GM11168 (cell line): ENCODE data around the gene EPHA6.

ENCODE experiments used
- in situ Hi-C: fragments of 300-500 bp; cut with MboI; formaldehyde crosslinking; loops from one replicate; pipeline ENCODE4 v1.12.0; 2022; ENCODE audit warnings: low sequenced_read_pairs; ENCODE audit not compliant: unreplicated experiment

EPHA6 gene

DNA sequence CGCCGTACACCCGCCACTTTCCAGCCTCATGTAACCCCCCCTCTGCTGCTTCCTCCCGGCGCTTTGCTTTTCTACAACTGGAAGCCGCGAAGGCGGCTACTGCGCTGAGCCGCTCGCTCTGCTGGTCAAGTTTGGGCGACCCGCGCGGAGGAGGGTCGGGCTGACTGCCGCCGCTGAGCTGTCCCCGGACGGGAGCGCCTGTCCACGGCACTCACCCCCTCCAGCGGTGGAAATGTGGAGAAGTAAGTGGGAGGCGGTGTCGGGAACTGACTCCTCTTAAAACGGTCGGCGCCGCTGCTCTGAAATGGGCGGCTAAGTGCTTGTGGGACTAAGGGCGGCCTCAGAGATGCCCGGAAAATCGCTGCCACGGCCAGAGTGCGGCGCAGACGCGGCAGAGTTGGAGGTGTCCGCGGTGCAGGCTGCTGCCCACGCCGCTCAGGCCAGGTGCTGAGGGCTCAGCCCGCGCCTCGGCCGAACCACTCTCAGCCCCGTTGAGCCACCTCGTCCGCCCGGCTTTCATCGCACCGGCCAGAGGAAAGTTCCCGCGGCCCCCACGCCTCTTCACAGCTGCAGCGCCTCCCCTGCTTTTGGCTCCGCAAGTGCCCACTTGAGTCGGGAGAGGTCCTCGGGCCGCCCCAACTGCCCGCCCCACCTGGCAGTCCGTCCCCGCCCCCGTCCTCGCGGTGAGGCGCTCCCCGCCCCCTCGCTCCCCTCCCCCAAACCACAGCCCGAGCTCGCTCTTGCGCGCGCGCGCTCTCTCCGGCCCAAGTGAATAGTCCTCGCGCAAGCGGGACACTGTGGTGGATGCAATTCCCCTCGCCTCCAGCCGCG, at the start of gene EPHA6:
Gene EPHA6, plus strand, starts transcription at position 775 of the 831 bp plus-strand sequence.
- in situ Hi-C loops, result no loop called here

DNA sequence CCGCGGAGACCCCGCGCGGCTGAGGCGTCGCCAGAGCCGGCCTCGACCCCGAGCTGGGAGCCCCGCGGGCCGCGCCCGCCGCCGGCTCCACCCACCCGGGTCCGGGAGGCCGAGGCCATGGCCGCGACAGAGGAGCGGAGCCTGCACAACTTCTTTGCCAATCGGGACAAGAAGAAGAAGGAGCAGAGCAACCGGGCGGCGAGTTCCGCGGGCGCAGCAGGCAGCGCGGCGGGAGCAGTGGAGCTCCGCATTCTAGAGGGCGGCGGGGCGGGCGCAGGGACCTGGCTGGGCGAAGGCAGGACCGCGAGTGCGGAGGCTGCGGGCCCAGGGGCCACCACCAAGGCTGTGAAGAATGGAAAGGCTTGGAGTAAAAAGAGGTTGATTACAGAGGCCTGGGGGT, 37.6 kb upstream of the EPHA6 start:
- in situ Hi-C loops, result no loop called here

DNA sequence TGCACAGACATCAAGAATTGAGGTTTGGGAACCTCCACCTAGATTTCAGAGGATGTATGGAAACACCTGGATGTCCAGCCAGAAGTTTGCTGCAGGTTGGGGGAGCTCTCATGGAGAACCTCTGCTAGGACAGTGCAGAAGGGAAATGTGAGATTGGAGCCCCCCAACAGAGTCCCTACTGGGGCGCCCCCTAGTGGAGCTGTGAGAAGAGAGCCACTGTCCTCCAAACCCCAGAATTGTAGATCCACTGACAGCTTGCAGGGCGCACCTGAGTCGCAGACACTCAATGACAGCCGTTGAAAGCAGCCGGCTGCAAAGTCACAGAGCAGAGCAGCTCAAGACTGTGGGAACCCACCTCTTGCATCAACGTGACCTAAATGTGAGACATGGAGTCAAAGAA, 34.6 kb upstream of the EPHA6 start:
- in situ Hi-C loops, result no loop called here

DNA sequence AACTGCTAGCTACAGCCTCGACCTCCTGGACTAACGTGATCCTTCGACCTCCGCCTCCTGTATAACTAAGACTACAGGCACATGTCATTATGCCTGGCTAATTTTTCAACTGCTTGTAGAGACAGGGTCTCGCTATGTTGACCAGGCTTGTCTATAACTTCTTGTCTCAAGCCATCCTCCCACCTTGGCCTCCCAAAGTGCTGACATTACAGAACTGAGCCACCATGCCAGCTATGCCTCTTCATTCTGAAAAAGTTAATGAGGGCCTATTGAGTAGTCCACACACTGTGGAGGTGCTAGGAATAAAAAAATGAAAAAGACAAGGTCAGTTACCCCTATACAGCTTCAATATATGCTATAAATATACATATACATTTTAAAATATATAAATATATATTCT, 18.3 kb upstream of the EPHA6 start:
- in situ Hi-C loops, result no loop called here

DNA sequence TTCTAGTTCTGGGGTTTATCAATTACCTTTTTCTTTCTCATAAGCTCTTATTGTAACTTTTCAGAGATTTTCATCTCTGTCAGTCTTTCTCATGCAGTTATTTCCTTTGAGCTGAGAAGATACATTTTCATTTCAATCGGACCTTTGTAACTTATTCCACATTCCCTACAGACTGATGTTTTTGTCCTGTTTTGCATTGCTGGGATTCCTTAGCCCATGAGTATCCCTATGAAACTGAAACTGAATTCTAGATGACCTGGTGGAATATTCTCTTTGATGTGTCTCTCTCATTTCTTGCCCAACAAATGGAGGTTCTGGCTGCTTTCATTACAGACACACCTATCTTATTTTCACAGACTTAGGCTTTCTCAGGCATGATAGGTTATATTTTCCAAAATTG, 10.5 kb upstream of the EPHA6 start:
- in situ Hi-C loops, result no loop called here

DNA sequence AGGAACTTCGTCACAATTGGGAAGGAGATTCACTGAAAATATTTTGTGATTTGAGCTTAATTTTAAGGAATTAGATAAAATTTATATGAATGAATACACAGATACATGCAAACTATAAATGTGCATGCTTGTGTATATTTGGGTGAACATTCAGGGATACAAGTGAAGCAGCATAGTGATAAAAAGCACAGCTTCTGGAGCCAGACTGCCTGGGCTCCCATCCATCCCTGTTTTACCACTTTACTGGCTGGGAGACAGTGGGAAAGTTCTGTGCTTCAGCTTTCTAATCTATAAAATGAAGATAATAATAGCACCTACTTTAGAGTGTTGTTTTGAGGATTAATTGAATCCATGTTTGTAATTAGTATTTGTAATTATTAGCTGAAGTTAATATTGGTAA, 8.1 kb upstream of the EPHA6 start:
- in situ Hi-C loops, result no loop called here

DNA sequence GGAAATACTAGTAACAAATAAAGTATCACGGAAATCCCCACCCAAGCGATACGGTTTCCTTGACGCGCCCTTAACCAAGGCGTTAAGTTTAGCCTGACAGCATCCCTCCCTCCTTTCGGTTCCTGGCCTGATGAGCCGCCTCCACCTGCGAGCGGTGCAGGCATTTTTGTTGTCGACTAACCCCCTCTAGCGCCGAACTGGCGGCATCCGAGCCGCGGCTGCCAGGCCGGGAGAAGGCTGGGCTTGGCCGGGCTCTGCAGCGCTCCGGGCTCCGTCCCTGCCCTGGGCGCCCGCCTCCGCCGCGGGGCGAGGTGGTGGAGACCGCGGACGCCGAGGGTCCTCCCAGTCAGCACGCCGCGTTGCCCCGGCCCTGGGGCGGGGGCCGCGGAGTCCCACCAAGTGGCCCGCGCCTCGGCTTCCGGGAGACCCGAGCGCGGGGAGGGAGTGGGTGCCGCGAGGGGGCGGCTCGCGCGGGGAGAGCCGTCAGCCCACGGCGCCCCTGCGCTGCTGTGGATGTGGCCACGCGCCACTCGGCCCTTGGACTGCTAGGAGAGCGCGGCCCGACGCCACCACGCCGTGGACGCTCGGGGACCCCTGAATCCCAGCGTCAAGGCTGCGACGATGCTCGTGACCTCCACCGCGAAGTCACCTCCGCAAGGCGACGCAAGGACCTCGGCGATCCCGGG, 1.1 kb upstream of the EPHA6 start:
- in situ Hi-C loops, result no loop called here

DNA sequence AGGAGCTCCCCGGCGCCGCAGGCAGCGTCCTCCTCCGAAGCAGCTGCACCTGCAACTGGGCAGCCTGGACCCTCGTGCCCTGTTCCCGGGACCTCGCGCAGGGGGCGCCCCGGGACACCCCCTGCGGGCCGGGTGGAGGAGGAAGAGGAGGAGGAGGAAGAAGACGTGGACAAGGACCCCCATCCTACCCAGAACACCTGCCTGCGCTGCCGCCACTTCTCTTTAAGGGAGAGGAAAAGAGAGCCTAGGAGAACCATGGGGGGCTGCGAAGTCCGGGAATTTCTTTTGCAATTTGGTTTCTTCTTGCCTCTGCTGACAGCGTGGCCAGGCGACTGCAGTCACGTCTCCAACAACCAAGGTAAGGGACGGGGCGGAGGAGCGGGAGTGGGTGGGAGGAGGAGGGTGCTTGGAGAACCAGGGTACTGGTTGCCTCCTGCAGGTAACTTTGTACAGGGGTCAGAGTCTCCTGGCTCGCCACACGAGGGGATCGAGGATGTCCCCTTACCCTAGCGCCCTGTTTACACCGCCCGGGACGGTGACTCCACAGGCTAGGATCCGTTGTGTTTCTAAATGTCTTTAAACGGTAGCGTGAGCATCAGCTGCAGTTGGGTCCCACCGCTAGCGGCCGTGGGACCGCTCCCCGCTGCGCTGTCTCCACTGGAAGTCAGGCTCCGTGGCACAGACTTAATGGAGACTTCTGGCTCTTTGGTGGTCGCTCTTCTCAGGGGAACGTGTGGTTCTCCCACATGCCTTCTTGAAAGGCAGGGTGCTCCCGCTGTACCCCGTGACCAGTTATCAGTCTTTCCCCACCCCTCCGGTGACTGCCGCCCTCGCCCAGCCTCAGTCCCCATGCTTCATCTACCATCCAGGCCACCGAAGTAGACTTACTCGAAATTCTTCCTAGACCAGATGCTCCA, 515 bp downstream of the EPHA6 start:
- in situ Hi-C loops, result no loop called here

DNA sequence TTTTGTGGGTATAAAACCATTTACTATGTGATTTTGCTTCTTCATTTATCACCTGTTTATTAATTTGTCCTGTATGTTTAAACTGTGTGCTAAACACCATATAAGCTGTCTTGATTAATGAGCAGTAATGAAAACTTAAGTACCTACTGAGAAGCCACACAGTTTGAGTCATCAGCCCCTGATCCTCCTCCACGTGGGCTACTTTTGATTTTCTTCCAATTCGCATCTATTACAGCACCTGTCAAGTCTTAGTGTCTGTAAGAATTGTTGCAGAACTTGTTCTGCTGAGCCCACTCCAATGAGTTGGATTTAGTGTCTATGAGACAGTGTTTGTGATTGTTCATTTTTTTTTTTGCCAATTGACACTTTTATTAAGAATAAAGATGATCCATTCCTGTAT, 16.8 kb downstream of the EPHA6 start:
- in situ Hi-C loops, result no loop called here

DNA sequence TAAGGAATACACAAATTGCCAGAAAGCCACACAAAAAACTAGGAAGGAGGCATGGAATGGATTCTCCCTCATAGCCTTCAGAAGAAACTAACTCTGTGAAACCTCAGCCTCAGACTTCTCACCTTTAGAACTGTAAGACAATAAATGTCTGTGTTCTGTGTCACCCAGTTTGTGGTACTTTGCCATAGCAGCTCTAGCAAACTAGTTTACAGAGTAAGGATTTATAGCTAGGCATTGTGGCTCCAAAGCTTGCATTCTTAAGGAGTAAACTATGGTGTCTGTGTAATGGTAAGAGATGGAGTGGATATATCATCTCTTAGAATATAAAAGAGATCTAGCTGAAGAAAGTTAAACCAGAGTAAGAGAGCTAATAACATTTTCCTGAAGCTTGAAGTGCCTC, 18.9 kb downstream of the EPHA6 start:
- in situ Hi-C loops, result no loop called here

DNA sequence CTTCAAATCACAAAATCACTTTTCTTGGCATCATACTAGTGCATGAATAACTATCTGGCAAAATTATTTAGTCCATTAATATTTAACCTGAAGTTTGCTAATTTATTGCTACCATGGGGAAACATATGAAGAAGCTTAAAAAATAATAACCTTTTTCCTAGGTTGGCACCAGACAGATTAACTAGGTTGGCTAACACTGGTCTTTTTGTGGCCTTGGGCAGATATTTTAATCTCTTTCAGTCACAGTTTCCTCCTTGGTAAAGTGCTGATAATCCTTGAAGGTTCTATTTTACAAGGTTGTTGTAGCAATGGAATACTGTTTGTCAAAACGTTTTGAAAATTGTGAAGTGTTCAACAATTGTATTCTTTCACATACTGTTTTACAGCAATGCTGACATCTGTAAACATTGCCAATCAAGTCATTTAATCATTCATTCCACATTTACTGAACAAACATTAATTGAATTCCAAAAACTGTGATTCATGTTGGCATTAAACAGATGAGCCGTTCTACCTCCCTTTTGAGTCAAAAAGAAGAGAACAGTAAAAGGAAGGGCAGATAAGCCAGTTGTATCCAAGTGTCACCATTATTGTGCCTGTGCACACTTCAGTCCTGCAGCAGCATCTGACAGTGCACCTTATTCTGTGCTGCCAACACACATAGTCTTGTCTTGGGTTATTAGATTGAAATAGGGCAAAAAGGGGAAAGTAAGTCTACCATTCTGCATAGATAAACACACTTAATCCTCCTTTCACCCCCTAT, 21.9 kb downstream of the EPHA6 start:
- in situ Hi-C loops, result no loop called here

DNA sequence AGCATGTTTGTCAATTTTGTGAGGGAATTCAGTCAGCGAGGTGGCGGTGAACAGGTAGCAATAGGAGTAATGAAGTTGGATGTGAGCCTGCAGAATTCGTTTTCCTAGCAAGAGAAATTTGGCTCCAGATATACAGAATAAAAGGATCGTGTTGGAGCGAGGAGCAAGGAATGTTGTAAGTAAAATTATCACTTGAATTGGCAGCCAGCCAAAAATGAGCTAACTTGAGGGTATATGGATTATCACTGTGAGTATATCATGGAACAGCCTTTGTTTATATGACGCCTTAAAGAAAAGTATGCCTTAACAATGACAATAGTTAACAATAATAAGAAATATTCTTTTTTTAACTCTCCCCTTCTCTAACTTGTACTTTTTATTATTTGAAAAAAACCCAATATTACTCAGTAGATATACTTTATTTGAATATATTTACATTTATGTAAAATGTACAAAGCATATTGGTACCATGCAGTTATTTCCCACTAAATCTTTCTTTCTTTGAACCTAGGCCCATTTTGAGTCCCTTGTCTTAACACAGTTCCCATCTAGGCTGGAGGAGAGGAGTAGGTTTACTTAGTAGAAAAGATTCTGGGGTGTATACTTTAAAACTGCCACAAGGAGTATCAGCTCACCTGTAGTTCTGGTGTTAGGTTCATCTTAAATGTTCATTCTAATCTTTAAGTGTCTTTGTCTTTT, 29.3 kb downstream of the EPHA6 start:
- in situ Hi-C loops, result no loop called here

DNA sequence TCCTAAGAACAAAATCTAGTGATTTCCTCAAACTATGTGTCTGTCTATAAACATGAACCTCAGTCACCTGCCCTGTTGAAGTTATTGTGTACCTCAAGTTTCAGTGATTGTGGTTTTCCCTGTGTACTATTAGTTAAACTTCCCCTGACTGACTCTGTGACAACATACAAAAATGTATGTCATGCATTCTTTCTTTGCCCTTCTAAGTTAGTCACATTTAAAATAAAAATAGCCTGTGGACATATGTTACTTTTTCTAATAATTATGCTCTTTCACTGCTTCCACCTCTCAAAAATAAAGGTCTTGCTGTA, 29.8 kb downstream of the EPHA6 start:
- in situ Hi-C loops, result no loop called here

DNA sequence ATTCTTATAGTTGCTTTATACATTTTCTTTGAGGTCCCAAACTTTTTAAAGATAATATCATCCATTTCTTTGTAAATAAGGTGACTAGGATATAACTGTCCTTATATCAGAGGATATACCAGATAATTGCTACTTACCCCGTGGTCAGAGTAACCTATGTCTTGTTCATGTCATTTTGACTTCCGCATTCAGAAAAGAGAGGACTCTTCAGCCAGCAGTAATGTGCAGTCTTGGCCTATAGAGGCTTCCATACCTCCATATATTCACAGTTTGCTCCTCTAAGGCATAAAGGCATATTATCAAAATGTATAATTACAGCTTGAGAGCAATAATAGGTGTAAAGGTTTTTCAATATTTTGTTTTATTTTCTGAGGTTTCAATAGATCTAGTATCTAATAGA, 38.5 kb downstream of the EPHA6 start:
- in situ Hi-C loops, result no loop called here

DNA sequence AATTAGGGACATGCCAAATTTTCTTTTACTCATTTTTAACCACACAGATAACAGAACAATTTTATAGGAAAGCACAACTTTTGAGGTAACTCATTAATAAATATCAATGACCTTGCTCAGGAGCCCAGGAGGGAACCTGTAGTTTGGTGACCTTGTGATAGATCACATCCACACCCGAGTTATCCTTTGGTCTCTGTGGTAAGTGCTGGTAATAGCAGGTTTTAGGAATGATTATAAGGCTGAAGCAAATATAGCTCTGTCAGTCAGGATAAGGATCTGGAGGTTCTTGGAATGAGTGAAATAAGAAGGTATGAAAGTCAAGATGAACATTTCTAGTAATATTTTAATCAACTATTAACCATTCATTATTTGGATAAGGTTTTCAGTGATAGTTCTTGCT, 46.5 kb downstream of the EPHA6 start:
- in situ Hi-C loops, result no loop called here

DNA sequence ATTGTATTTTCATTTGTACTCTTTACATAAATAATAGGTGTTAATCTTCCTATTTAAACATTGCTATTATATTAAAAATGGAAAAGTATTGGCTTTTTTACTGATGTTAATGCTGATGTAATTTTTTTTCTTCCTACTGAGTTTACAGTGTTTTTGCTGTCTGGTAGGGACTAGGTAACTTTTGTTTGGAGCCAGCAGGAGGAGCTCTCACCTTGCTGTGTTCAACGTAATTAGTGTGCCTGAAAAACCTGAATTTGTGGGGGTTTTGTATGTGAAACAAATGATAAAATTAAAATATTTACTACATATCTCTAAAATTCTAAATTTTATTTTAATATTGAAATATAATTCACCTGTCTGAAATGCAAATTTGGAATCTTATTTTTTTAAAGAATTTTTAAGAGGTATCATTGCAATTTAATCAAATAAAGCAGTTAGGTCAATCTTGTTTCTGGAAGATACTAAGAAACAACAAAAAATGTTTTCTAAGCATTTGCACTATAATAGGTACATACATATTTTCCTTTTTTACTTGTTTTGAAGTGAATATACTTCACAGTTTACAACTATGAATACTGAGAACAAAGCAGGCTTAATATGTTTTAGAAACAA, 48.8 kb downstream of the EPHA6 start:
- in situ Hi-C loops, result no loop called here

DNA sequence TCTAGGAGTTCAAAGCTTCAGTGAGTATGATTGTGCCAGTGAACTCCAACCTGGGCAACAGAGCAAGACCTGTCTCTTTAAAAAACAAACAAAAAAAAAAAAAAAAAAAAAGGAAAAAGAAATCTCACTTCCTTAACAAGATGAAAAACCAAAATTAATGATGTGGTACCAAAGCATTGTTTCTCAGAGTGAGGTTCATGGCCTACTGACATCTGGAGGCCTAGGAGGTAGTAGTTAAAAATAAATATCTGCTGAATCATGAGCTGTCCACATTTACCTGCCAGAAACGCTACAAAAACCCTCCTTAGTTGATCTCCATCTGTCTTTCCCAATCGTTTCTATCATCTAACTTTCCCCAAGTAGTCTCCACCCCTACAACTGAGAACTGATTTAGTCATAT, 51.2 kb downstream of the EPHA6 start:
- in situ Hi-C loops, result no loop called here

DNA sequence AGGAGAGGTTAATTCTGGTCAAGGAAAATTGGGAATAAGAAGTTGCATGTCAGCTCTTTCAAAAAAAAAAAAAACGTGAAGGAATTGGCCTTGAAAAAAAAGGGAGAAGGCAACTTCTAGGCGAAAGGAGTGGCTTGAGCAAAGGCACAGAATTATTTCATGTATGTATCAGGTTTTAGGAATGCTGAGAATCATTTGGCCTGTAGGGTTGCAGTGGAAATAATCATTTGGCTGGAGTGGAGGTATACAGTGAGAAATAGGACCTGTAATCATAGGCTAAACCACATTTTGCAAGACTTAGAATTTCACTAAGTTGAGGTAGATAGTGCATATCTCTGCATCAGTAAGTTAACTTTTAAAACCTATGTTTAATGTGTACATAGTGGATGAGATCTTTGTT, 54.9 kb downstream of the EPHA6 start:
- in situ Hi-C loops, result no loop called here

DNA sequence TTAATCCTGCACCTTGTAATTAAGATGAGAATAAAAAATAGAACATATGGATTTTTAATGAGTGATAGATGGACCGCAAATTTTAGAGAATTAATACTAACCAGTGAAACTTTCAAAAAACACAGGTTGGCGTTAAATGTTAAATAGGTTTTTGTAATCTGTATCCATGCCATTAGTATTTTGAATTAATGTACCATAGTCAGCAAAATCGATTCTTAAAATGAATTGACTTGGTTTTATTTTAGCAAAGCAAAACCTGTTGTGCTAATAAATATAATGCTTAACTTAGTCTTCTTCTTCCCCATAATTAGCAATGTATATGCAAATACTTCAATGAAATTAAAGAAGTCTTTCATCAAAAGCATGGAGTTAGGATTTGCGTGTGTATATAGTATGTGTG, 63.1 kb downstream of the EPHA6 start:
- in situ Hi-C loops, result no loop called here
